Lower leg skin (tissue), 4 donors: ENCODE measurements around the gene AP1G2. TPM values are rescaled to one million over a fixed set of nuclear protein-coding genes. Genes with fewer than 3 reads are reported as not detected.

Experiments
- DNase-seq, 2 donors: peaks; one replicate each; pipeline ENCODE4 v3.0.0-alpha.2; 2019; ENCODE audit warnings: low spot score in 2 of 2
- H3K4me3 ChIP-seq: fragments of 200-600 bp; sonication (generic); 2 replicates; pipeline ENCODE4 v1.5.1; 2017; ENCODE audit warnings: mild to moderate bottlenecking, low read depth; ENCODE audit not compliant: poor library complexity, severe bottlenecking
- CTCF ChIP-seq, 3 donors: fragments of 450-650 bp; IDR thresholded peaks; one replicate each; pipeline ENCODE4 v1.5.1; 2016; ENCODE audit warnings: antibody characterized with exemption in 3 of 3, mild to moderate bottlenecking in 3 of 3, moderate library complexity in 2 of 3
- POLR2A ChIP-seq, 2 donors: fragments of 450-650 bp; IDR thresholded peaks; one replicate each; pipeline ENCODE4 v1.6.1; 2016 to 2017; ENCODE audit warnings: antibody characterized with exemption in 2 of 2, mild to moderate bottlenecking in 1 of 2, moderate library complexity in 1 of 2
- WGBS, 2 donors: methylation state at CpG; one replicate each; pipeline ENCODE4 v1.1.5; 2018; 5-methylcytosine and 5-hydroxymethylcytosine counted together
- intact Hi-C: fragments of 100-400 bp; cut with DNase I; formaldehyde crosslinking; loops from one replicate; pipeline ENCODE4 v1.15.0; 2023; ENCODE audit warnings: low total_unique reads
- total RNA-seq, 4 donors: library from RNA; depleted of rRNA; stranded (reverse); fragments of >200 nt; gene quantifications; one replicate each; pipeline ENCODE4 v1.1.0, GENCODE V29; 2016

Gene AP1G2
- total RNA-seq, 4 donors from 2014 or later = 113 to 206 (median 141) TPM

GRCh38 chr14:23577004-23577681, 9.6 kb upstream of the AP1G2 start:
- peak in 1 of 2 donors; percentile 85 for DNase-seq
- TF ChIP-seq POLR2A (IDR thresholded peaks at IDR 0.05) (no peak), CTCF (IDR thresholded peaks at IDR 0.05) (no peak)
- WGBS, 2 donors = 3% methylated on average over 52 to 56 of the region's 67 CpGs
- intact Hi-C loops = no loop called here
- no peak overlapping the region for H3K4me3 ChIP-seq

GRCh38 chr14:23573384-23574015, 5.9 kb upstream of the AP1G2 start:
- 73 to 76% methylated on average over 5 of the region's 5 CpGs for WGBS, 2 donors
- peak in 1 of 2 donors; percentile 62 for DNase-seq
- intact Hi-C loops = no loop called here
- TF ChIP-seq POLR2A (IDR thresholded peaks at IDR 0.05) (no peak), CTCF (IDR thresholded peaks at IDR 0.05) (no peak)
- no peak overlapping the region for H3K4me3 ChIP-seq

- no peak overlapping the region for H3K4me3 ChIP-seq
- intact Hi-C loops = no loop called here
- 32 to 34% methylated on average over 4 of the region's 4 CpGs for WGBS, 2 donors
- no peak for TF ChIP-seq POLR2A (IDR thresholded peaks at IDR 0.05)
- TF ChIP-seq CTCF (IDR thresholded peaks at IDR 0.05) = no peak
- peak in 1 of 2 donors; percentile 76 for DNase-seq
These were observed 5.2 kb upstream of the AP1G2 start for GRCh38 chr14:23572836-23573235.

GRCh38 chr14:23572524-23572828, 4.9 kb upstream of the AP1G2 start:
- no peak for TF ChIP-seq POLR2A (IDR thresholded peaks at IDR 0.05)
- no peak for TF ChIP-seq CTCF (IDR thresholded peaks at IDR 0.05)
- intact Hi-C loops = no loop called here
- WGBS, 2 donors = 59 to 64% methylated on average over 4 of the region's 4 CpGs
- H3K4me3 ChIP-seq = no peak overlapping the region
- no peak for DNase-seq

GRCh38 chr14:23571701-23572523, 4.3 kb upstream of the AP1G2 start:
- DNase-seq = peak in 1 of 2 donors; percentile 82
- 53 to 56% methylated on average over 14 of the region's 14 CpGs for WGBS, 2 donors
- intact Hi-C loops = no loop called here
- no peak overlapping the region for H3K4me3 ChIP-seq
- no peak for TF ChIP-seq POLR2A (IDR thresholded peaks at IDR 0.05)
- TF ChIP-seq CTCF (IDR thresholded peaks at IDR 0.05) = no peak
